Mucosa of stomach (tissue), 1 donor: ENCODE data around the gene WWTR1.

Experiments used
- H3K27me3 ChIP-seq: one replicate; pipeline ENCODE4 v1.7.0; 2013; ENCODE audit warnings: mild to moderate bottlenecking, low read length; ENCODE audit not compliant: control insufficient read depth, insufficient read depth
- H3K36me3 ChIP-seq: one replicate; pipeline ENCODE4 v1.7.0; 2013; ENCODE audit warnings: low read length; ENCODE audit not compliant: control insufficient read depth, insufficient read depth
- H3K4me1 ChIP-seq: one replicate; pipeline ENCODE4 v1.7.0; 2013; ENCODE audit warnings: mild to moderate bottlenecking, low read length; ENCODE audit not compliant: control insufficient read depth, insufficient read depth
- H3K4me3 ChIP-seq: one replicate; pipeline ENCODE4 v1.7.0; 2013; ENCODE audit warnings: low read length
- H3K9ac ChIP-seq: one replicate; pipeline ENCODE4 v1.7.0; 2013; ENCODE audit warnings: mild to moderate bottlenecking, low read length, moderate library complexity
- H3K9me3 ChIP-seq: one replicate; pipeline ENCODE4 v1.7.0; 2013; ENCODE audit warnings: mild to moderate bottlenecking, low read length, moderate library complexity; ENCODE audit not compliant: control insufficient read depth
- donor health status: Pancreatic carcinoma.

WWTR1 gene

GRCh38 chr3:149634072-149634471 lies 23.8 kb downstream of the WWTR1 start:
- H3K9me3 ChIP-seq: no peaks in the 10 kb centered on the region

GRCh38 chr3:149632225-149632624 lies 25.6 kb downstream of the WWTR1 start:
- Histone ChIP-seq H3K27me3 (no peaks in the 10 kb centered on the region), H3K4me1 (no peaks in the 10 kb centered on the region), H3K4me3 (no peak overlapping the region), H3K9me3 (no peaks in the 10 kb centered on the region), H3K36me3 (no peaks in the 10 kb centered on the region), H3K9ac (no peak overlapping the region)

More at GRCh38 chr3:149634072-149634471, 23.8 kb downstream of the WWTR1 start:
- no peak overlapping the region for H3K4me3 ChIP-seq
- no peaks in the 10 kb centered on the region for H3K36me3 ChIP-seq
- peaks cover 9% of the 10 kb centered on the region for H3K4me1 ChIP-seq
- H3K9ac ChIP-seq: no peak overlapping the region
- H3K27me3 ChIP-seq: no peaks in the 10 kb centered on the region

DNA sequence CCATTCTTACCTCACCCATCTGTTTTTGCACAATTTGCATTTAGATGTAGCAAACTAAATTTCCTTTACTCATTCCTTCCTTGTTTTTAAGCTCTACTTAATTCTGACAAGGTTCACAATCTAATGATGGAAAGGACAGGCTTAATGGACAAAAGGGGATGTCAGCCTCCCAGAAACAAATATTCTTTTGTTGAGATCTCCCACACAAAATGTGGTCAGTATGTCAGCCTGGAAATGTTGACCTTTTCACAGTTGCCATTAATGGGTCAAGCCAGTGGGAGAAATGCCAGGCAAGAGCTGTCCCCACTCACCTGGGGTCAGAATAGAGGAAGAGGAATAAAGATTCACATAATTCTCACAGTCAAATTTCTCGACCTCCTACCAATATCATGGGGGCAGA lies 27.0 kb downstream of the WWTR1 start:
- Histone ChIP-seq H3K9me3 (no peaks in the 10 kb centered on the region), H3K4me1 (no peaks in the 10 kb centered on the region), H3K36me3 (no peaks in the 10 kb centered on the region), H3K27me3 (no peaks in the 10 kb centered on the region), H3K4me3 (no peak overlapping the region), H3K9ac (no peak overlapping the region)

GRCh38 chr3:149628957-149629670 lies 28.7 kb downstream of the WWTR1 start:
- Histone ChIP-seq H3K36me3 (no peaks in the 10 kb centered on the region), H3K4me1 (no peaks in the 10 kb centered on the region), H3K9me3 (no peaks in the 10 kb centered on the region), H3K27me3 (no peaks in the 10 kb centered on the region), H3K9ac (no peak overlapping the region), H3K4me3 (no peak overlapping the region)

DNA sequence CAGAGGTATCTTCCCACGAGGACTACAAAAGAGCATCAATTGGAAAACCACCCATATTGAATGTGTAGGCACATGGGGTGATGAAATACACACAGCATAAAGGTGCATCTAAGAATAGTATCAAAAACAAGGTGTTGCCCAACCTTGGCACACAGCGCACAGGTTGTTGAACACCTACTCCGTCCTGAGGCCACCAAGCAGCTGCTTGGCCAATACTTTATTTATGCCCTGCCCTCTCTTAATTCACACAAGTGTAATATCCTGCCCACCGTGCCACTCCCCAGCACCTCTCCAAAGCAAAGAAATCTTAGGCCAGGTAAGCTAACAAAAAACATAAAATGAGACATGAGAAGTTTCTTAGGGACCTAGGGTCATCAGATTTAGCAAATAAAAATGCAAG lies 31.2 kb downstream of the WWTR1 start:
- Histone ChIP-seq H3K9me3 (no peaks in the 10 kb centered on the region), H3K9ac (no peak overlapping the region), H3K4me3 (no peak overlapping the region), H3K36me3 (no peaks in the 10 kb centered on the region), H3K4me1 (no peaks in the 10 kb centered on the region), H3K27me3 (no peaks in the 10 kb centered on the region)

- Histone ChIP-seq H3K9me3 (no peaks in the 10 kb centered on the region), H3K4me1 (no peaks in the 10 kb centered on the region), H3K9ac (no peak overlapping the region), H3K4me3 (no peak overlapping the region), H3K36me3 (no peaks in the 10 kb centered on the region), H3K27me3 (no peaks in the 10 kb centered on the region)
Measured at GRCh38 chr3:149625795-149626194, 32.0 kb downstream of the WWTR1 start.

- Histone ChIP-seq H3K9me3 (no peaks in the 10 kb centered on the region), H3K4me1 (no peaks in the 10 kb centered on the region), H3K4me3 (no peak overlapping the region), H3K27me3 (no peaks in the 10 kb centered on the region), H3K36me3 (no peaks in the 10 kb centered on the region), H3K9ac (no peak overlapping the region)
Measured at GRCh38 chr3:149623824-149624223, 34.0 kb downstream of the WWTR1 start.

- no peaks in the 10 kb centered on the region for H3K9me3 ChIP-seq
- H3K9ac ChIP-seq: no peak overlapping the region
- H3K27me3 ChIP-seq: no peaks in the 10 kb centered on the region
- H3K4me3 ChIP-seq: no peak overlapping the region
- H3K4me1 ChIP-seq: no peaks in the 10 kb centered on the region
- no peaks in the 10 kb centered on the region for H3K36me3 ChIP-seq
Measured at GRCh38 chr3:149621218-149622005, 36.4 kb downstream of the WWTR1 start.

DNA sequence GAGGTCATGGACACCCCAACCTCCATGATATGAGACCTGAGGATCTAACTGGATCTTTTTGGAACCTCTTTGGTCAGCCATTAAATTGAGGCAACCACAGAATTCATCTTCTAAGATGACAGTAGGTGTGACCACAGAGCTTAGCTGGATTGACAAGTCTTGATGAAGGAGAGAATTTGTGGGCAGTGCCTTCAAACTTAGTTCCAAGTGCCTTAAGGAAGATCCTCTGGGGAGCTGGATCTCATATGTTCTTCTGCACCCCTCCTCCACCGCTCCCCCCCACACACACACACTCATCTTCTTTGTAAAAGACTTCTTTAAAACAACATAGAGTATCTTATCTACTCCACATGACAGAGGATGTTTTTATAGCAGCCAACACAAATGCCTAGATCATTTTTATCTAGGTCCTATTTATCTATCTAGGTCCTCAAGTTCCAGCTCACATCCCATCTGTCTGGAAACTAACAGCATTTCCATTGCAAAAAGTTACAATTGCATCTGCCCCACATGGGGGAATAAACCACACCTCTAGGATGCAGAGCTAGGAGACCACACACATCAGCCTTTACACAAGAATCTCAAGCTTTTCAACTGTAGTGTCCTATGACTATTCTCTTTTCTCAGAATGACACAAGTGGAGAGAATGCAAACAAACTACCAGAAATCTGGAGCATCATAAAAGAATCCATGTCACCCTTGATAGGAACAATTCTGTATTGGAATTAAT lies 37.4 kb downstream of the WWTR1 start:
- Histone ChIP-seq H3K9ac (no peak overlapping the region), H3K9me3 (no peaks in the 10 kb centered on the region), H3K36me3 (no peaks in the 10 kb centered on the region), H3K27me3 (no peaks in the 10 kb centered on the region), H3K4me1 (no peaks in the 10 kb centered on the region), H3K4me3 (no peak overlapping the region)

- H3K27me3 ChIP-seq: no peaks in the 10 kb centered on the region
- H3K9me3 ChIP-seq: no peaks in the 10 kb centered on the region
- no peak overlapping the region for H3K4me3 ChIP-seq
- H3K4me1 ChIP-seq: no peaks in the 10 kb centered on the region
- H3K36me3 ChIP-seq: no peaks in the 10 kb centered on the region
- H3K9ac ChIP-seq: no peak overlapping the region
Measured at GRCh38 chr3:149619136-149619535, 38.7 kb downstream of the WWTR1 start.

- H3K9me3 ChIP-seq: no peaks in the 10 kb centered on the region
- no peaks in the 10 kb centered on the region for H3K4me1 ChIP-seq
- H3K9ac ChIP-seq: no peak overlapping the region
- H3K27me3 ChIP-seq: no peaks in the 10 kb centered on the region
- no peaks in the 10 kb centered on the region for H3K36me3 ChIP-seq
- H3K4me3 ChIP-seq: no peak overlapping the region
Measured at GRCh38 chr3:149618151-149619123, 39.4 kb downstream of the WWTR1 start.
